ENCODE data around the gene PRDX2.
A peak's percentile ranks its signal among the peaks of the same experiment; 100 is the strongest.
"Not testable (repeated sequence)": the region's sequence is repeated elsewhere in the genome, so short reads cannot be mapped to it uniquely, and the experiment has no call there.

Gene PRDX2

DNA sequence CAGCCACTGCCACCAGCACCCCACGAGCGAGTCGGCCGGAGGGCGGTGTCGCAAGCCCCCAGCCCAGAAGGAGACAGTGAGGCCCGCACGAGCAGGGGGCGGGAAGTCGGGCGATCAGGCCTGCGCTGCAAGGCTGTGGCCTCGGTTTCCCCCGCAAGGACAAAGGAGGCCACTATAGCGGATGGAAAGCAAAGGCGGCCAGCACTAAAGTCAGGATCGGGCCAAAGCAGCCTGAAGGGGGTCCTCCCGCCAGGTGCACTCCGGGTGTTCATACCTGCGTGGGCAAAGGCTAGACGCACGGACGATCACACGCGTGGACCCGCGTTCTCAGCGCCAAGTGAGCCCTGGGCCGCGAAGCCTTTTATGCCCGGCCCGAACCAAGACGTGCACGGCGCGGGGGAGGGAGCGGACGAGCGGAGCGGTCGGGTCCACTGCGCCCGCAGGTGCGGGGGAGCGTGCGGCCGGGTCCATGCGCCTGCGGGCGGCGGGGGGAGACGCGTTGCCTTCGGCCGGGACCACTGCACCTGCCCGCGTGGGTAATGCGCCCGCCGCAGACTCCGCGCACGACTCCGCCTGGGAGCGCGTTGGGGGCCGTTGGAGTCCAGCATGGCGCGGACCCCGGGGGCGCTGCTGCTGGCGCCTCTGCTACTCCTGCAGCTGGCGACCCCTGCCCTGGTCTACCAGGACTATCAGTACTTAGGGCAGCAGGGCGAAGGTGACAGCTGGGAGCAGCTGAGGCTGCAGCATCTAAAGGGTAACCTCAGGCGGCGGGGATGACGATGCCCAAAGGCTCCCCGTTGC is at the start of gene PRDX2, which contains the start of gene THSD8:
TSS of gene PRDX2 (minus strand) at position 335 of the 801 bp plus-strand sequence. CDS start 539 bp downstream, outside the sequence.
TSS of gene THSD8 (plus strand) at position 604 of the 801 bp plus-strand sequence. CDS start at position 607, 3 bp downstream.
- peak within 1 kb of the TSS; percentile 69 for H3K4me3 ChIP-seq (ENCODE audit: low read length)
- no peak for TF ChIP-seq ZNF274 (IDR thresholded peaks at IDR 0.05; ENCODE audit: low read depth, low read length)

DNA sequence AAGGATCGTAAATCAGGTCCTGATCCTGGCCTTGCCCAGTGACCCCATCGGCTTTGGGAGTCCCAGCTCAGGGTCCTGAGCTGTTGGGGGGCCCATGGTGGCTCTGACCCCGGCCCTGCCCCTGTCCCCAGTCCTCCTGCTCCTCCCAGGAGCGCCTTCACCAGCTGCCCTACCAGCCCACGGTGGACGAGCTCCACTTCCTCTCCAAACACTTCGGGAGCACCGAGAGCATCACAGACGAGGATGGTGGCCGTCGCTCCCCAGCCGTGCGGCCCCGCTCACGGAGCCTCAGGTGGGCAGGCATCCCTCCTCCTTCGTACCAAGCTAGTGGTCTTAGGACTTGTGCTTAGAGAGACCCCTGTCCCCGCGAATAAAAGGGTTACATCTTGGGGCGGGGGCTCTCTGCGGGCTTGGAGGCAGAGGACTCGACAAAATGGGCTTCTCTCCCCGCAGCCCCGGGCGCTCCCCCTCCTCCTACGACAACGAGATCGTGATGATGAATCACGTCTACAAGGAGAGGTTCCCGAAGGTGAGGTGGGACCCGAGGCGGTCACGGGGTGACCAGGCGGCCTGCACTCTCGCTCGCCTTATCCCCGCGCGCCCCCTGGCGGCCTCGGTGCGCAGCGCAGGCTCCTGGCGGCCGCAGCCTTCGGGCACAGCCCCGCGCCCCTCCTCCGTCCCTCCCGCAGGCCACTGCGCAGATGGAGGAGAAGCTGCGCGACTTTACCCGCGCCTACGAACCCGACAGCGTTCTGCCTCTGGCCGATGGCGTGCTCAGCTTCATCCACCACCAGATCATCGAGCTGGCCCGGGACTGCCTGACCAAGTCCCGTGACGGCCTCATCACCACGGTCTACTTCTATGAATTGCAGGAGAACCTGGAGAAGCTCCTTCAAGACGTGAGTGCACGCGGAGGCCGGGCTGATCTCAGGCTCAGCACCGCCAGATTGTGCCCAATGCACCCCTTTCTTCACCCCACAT is 45.8 kb upstream of the PRDX2 start:
- H3K4me3 ChIP-seq (ENCODE audit: low read length), result no peak overlapping the region
- TF ChIP-seq ZNF274 (IDR thresholded peaks at IDR 0.05; ENCODE audit: low read depth, low read length), result no peak

DNA sequence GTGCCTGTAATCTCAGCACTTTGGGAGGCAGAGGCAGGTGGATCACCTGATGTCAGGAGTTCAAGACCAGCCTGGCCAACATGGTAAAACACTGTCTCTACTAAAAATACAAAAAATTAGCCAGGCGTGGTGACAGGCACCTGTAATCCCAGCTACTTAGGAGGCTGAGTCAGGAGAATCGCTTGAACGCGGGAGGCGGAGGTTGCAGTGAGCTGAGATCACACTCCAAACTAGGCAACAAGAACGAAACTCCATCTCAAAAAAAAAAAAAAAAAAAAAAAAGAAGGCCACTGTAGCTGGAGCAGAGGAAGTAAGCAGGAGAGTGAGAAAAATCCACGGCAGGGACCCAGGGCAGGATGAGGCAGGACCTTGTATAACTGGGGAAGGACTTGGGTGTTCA is 45.0 kb upstream of the PRDX2 start:
- H3K4me3 ChIP-seq (ENCODE audit: low read length), result not testable (repeated sequence)

DNA sequence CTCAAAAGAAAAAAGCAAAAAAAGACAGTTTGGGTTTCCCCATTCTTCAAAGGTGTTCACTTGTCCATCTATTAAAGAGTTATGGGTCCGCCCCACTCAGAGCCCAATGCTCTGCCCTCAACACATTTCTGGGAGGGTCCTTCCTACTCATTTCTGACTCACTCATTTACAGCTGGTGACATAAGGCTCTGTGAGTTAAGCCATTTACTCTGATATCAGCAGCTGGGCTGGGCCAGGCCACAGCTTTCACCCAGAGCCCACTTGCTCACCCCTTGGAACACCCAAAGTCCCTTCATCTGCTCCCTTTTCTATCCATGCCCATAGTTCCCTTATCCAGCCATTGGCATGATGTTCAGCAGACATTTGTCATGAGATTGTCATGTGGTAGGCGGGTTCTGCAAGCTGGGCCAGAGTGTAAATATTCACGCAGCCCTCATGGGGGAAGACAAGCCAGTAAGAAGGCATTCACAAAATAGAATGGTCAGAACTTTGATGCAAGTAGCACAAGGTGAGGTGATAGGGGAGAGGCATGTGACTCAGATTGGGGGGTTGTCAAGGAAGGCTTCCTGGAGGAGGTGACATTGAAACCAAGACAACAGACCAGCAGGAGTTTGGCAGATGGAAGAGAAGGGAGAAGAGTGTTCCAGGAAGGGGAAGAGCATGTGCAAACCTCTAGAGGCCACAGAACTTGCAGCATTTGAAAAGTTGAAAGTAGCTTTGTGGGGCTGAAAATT is 42.6 kb upstream of the PRDX2 start:
- TF ChIP-seq ZNF274 (IDR thresholded peaks at IDR 0.05; ENCODE audit: low read depth, low read length), result no peak
- H3K4me3 ChIP-seq (ENCODE audit: low read length), result no peak overlapping the region

DNA sequence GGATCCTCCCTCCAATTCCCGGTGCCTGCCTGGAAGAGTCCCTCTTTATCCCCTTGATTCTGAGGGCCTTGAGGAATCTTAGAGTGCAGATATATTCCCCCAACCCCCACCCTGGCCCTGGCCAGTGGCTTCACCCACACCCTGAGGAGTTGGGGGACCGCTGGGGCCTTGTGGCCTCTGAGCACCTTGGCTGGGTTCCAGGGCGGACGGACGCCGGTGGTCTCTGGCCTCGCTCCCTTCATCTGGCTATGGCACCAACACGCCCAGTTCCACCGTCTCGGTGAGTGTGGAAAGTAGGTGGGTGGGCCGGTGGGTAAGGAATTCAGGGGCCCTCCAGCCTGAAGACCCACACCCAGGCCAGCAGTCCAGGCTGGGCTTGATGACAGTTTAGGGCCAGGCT is 41.7 kb upstream of the PRDX2 start:
- no peak overlapping the region for H3K4me3 ChIP-seq (ENCODE audit: low read length)
- TF ChIP-seq ZNF274 (IDR thresholded peaks at IDR 0.05; ENCODE audit: low read depth, low read length), result no peak

DNA sequence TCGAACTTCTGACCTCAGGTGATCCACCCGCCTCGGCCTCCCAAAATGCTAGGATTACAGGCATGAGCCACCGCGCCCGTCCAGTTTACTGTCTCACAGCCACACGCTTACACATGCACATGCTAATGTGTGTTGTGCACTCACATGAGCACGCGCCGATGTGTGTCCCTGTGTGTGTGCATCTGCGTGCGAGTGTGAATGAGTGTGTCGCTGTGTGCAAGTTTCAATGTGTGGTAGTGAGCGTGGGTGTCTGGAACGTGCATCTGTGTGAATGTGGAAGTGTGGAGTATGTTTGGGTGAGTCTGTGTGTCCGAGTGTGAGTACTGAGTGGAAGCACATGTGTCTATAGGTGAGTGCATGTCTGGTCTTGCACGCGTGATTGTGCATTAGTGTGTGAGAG is 40.9 kb upstream of the PRDX2 start:
- TF ChIP-seq ZNF274 (IDR thresholded peaks at IDR 0.05; ENCODE audit: low read depth, low read length), result no peak

DNA sequence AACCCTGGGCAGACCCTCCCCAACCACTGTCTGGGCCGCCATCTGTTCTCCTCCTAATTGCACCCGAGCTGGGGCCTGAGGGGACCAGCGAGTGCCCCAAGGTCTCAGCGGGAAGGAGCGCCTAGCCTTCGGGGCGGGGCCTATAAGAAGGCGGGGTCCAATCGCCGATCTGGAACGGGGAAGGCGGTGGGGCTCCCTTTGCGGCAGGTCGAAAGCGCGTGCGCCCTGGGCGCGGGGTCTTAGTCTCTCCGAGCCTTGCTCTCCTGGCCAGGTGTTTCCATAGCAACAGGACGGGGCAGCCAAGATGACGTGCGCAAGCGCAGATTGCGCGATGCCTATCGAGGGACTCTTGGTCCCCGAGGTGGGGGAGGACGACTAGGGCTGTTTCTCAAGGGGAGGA is 39.5 kb upstream of the PRDX2 start:
- no peak overlapping the region; the same call in 1 of the 2 replicates for H3K4me3 ChIP-seq (ENCODE audit: low read length)
- no peak for TF ChIP-seq ZNF274 (IDR thresholded peaks at IDR 0.05; ENCODE audit: low read depth, low read length)

More for the DNA sequence above, 40.9 kb upstream of the PRDX2 start:
- H3K4me3 ChIP-seq (ENCODE audit: low read length), result no peak overlapping the region

DNA sequence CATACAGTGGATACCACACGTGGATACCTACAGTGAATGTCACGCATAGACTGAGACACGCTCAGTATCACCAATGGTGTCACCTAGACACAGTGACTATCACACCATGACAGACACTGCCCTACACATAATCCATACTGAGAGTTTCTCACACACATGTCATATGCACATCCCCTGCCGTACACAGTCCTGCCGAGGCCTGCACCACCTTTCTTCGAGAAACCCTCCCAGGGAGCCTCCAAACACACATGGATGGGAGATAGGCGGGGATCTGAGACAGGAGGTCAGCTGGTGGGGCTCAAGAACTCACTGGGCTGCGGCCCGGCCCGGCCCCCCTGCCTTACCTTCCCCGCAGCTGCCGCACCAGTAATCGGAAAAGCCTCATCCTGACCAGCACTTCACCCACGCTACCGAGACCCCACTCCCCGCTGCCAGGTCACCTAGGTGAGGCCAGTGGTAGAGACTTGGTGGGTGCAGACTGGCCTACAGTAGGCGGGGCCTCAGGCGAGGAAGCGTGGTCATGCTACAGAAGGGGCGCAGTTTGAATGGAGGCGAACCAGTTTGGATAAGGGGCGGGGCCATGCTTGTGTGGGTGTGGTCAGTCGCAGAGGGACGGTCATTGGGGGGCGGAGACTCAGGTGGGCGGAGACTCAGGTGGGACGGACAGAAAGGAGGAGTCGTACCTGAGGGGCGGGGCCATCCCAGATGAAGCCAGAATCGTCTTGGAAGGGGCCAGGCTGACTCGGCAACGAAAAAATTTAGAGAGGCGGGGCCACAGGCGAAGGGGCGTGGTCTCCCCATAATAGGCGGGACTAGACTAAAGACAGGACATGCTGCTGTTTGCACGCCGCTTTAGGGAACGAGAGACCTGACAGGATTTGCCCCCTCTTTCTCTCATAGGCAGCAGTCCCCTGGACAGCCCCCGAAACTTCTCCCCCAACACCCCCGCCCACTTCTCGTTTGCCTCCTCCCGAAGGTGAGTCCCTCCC is 38.8 kb upstream of the PRDX2 start:
- TF ChIP-seq ZNF274 (IDR thresholded peaks at IDR 0.05; ENCODE audit: low read depth, low read length), result no peak
- no peak overlapping the region for H3K4me3 ChIP-seq (ENCODE audit: low read length)

DNA sequence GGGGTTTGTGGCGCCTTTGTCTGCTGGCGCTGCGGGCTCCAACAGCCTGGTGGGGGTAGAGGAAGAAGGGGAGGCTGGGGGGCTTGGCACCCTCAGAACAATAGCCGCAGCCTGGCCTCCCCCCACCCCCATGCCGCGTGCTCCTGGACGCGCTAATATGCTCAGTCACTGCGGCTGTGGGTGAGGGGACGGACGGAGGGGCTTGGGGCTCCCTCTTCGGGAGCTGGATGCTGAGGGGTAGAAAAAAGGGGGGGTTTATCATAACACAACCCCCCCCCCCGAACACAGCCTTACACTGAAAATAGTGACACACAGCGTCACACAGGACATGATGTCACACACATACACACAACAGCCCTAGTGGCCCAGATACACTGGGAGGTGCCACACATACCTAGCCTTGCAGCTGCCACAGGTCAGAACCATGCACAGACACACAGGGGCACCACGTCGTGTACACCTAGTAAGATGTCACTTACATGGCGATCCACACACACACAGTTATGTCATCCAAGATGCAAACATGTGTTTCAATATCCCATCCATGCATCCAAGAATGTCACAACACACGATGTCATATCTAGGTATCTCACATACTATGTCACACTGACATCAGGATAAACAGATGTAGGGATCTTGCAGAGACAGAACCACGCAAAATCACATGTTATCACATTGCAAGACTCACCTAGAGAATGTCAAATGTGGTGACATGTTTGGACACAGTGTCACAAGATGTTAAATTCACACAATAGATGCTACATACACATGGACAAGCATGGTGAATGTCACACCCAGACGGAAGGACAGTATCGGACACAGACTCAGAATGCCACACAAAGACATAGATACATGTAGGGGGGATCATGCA is 37.5 kb upstream of the PRDX2 start:
- no peak for TF ChIP-seq ZNF274 (IDR thresholded peaks at IDR 0.05; ENCODE audit: low read depth, low read length)
- no peak overlapping the region for H3K4me3 ChIP-seq (ENCODE audit: low read length)

DNA sequence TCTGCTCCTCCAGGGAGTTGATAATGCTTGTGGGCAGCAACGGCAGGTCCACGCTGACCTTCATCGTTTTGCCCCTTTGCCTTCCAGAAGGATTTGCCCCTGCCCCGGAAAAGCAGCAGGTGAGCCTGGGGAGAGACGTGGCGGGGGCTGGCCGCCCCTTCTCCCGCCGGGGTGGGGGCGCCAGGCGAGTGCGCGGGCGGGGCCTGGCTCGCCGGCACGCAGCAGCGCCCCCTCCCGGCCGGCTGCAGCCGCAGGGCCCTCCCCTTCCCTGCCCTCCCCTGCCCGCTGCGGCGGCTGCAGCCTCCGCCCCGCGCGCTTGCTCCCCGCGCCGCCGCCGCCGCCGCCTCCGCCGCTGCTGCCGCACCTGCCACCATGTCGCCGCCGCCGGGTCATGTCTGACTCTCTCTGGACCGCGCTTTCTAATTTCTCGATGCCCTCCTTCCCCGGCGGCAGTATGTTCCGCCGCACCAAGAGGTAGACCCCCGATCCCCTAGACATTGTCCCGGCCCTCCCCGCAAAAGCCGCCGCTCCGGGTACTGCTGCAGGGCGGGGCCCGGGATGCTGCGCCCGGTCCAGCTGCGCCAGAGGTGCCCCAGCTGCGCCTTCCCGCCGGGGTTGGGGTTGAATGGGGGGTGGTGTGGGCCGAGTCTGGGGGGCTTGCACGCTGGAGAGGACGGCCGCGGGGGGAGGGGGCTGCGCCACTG is 36.7 kb upstream of the PRDX2 start, which contains the start of gene MAST1:
TSS of gene MAST1 (plus strand) at position 334 of the 704 bp plus-strand sequence. CDS start at position 392, 58 bp downstream.
- TF ChIP-seq ZNF274 (IDR thresholded peaks at IDR 0.05; ENCODE audit: low read depth, low read length), result no peak
- no peak within 1 kb of the TSS; the same call in 1 of the 2 replicates for H3K4me3 ChIP-seq (ENCODE audit: low read length)

DNA sequence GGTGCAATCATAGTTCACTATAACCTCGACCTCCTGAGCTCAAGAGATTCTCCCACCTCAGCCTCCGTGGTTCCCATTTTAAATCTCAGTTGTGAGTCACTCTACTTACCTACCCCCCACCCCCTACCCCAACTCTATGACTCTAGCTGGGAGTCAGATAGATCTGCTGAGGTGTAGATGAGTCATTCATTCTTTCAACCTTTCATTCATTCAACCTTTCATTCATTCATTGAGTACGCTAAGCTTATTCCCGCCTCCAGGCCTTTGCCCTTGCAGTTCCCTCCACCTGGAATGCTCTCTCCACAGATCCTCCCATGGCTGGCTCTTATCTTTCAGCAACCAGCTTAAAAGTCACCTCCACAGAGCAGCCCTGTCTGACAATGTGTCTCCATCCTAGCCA is 35.6 kb upstream of the PRDX2 start:
- TF ChIP-seq ZNF274 (IDR thresholded peaks at IDR 0.05; ENCODE audit: low read depth, low read length), result no peak
- no peak overlapping the region for H3K4me3 ChIP-seq (ENCODE audit: low read length)

Data from GM08714 (cell line).